SU-DHL-6 (cell line): ENCODE data around the gene FYTTD1.

Source experiments
- CTCF ChIP-seq: fragments of 200-600 bp; sonication (generic); IDR thresholded peaks from one replicate; pipeline ENCODE4 v1.5.1; 2017; ENCODE audit warnings: antibody characterized with exemption, mild to moderate bottlenecking, low read length, moderate library complexity; ENCODE audit not compliant: insufficient read depth, poor library complexity, severe bottlenecking
- EZH2phosphoT487 ChIP-seq: fragments of 200-600 bp; sonication (generic), shearing (Covaris generic); conservative IDR thresholded peaks from 2 replicates; pipeline ENCODE4 v1.6.1; 2018; ENCODE audit warnings: mild to moderate bottlenecking, antibody characterized with exemption, low read length, moderate library complexity, mixed read lengths

- TF ChIP-seq CTCF: no peak
- TF ChIP-seq EZH2phosphoT487: no peak
Measured at GRCh38 chr3:197811343-197811742, 61.7 kb downstream of the FYTTD1 start.
